ENCODE data around the gene TP53BP1. TPM values are rescaled to one million over a fixed set of nuclear protein-coding genes. Genes with fewer than 3 reads are reported as not detected.

The TP53BP1 gene
- total RNA-seq, 1 donor: 94.1 TPM

DNA sequence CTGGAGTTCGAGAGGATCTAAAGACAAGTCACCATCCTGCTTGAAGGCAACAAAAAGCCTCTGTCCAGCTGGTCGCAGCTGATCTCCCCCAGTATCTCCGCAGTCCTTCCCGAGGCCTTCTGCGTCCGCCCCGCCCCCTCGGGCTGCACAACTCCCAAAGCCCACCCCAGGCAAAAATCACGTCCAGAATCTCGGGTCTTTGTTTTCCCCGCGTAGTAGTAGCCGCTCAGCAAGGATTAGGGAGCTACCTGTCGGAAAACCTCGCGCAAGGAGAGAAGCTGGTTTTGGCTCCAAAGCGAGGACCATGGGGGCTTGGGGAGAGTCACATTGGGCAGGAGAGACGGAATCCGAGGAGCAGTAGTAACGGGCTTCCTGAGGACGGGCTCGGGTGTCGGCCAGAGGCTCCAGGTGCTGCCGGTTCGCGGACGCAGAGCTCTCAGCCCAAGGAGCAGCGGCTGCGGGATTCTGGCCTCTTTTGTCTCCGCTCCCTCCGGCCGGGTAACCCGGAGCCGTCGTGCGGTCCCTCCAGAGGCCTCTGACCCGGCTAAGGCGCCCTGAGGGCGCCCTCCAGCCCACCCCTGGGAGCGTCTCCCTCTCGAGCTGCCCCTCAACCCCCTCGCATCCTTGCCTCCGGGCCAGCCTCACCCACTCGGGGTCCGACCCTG, 122.5 kb downstream of the TP53BP1 start:
- H3K4me3 ChIP-seq (ENCODE audit: low read depth, low read length): peak overlapping the region; percentile 91
- TF ChIP-seq, protein P1, sequence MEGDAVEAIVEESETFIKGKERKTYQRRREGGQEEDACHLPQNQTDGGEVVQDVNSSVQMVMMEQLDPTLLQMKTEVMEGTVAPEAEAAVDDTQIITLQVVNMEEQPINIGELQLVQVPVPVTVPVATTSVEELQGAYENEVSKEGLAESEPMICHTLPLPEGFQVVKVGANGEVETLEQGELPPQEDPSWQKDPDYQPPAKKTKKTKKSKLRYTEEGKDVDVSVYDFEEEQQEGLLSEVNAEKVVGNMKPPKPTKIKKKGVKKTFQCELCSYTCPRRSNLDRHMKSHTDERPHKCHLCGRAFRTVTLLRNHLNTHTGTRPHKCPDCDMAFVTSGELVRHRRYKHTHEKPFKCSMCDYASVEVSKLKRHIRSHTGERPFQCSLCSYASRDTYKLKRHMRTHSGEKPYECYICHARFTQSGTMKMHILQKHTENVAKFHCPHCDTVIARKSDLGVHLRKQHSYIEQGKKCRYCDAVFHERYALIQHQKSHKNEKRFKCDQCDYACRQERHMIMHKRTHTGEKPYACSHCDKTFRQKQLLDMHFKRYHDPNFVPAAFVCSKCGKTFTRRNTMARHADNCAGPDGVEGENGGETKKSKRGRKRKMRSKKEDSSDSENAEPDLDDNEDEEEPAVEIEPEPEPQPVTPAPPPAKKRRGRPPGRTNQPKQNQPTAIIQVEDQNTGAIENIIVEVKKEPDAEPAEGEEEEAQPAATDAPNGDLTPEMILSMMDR (IDR thresholded peaks at IDR 0.05; ENCODE audit: insufficient read depth, low read depth, low read length): no peak
- peak; percentile 51 for DNase-seq (ENCODE audit: low read depth)

DNA sequence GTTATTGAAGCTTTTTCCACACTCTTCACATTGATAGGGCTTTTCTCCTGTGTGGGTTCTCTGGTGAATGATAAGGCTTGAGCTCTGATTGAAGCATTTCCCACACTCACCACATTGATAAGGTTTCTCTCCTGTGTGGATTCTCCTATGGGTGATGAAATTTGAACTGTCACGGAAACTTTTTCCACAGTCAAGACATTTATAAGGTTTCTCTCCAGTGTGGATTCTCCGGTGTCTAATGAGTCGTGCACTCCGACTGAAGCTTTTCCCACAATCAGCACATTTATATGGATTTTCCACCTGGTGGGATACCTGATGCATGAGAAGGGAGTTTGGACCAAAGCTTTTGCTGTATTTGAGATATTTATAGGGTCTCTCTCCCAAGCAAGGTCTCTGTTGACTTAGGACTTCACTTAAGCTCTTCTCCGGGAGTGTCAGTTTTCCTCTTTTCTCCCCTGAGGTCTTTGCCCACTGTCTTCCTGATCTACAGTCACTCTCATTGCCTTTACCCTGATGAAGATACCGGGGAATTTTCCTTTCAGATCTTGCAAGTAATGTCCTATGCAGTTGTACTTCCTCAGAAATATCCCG, 131.5 kb downstream of the TP53BP1 start:
- TF ChIP-seq, protein P1 (IDR thresholded peaks at IDR 0.05; ENCODE audit: insufficient read depth, low read depth, low read length): no peak
- DNase-seq (ENCODE audit: low read depth): no peak
- H3K4me3 ChIP-seq (ENCODE audit: low read depth, low read length): no peak overlapping the region

DNA sequence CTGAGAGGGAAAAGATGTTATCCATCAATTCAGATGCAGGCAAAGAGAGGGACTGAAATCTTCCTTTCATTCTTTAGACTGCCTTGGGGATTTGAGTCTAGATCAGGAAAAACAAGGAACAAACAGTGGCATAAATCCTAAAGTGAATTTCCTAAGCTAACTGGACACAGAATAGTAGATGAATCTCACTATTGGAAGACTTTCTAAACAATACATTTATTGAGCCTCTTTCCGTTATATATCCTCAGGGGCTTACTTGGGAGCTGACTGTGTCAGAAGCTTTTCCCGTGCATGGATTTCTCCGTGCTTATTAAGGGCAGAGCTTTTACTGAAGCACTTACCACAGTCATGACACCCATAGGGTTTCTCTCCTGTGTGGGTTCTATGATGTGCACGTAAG, 132.1 kb downstream of the TP53BP1 start:
- DNase-seq (ENCODE audit: low read depth): no peak
- H3K4me3 ChIP-seq (ENCODE audit: low read depth, low read length): no peak overlapping the region
- TF ChIP-seq, protein P1 (IDR thresholded peaks at IDR 0.05; ENCODE audit: insufficient read depth, low read depth, low read length): no peak

Other genes with a start within 250 kb of the TP53BP1 start
- not detected in 2 replicates for gene TGM5, start 226.2 kb downstream of the TP53BP1 start, total RNA-seq
- gene TGM7, start 190.9 kb downstream of the TP53BP1 start, total RNA-seq: not detected in 2 replicates
- 5.2 and 11.2 TPM in 2 replicates for gene LCMT2, start 162.6 kb downstream of the TP53BP1 start, total RNA-seq
- gene ZSCAN29, start 122.1 kb downstream of the TP53BP1 start, total RNA-seq: 26.3 and 37.0 TPM in 2 replicates
- gene TUBGCP4, start 122.1 kb downstream of the TP53BP1 start, total RNA-seq: 9.7 and 14.7 TPM in 2 replicates
- 60.9 and 65.7 TPM in 2 replicates for gene MAP1A, start 24.5 kb upstream of the TP53BP1 start, total RNA-seq
- 27.1 and 28.5 TPM in 2 replicates for gene PPIP5K1, start 97.1 kb upstream of the TP53BP1 start, total RNA-seq
- not detected in 2 replicates for gene CKMT1B, start 100.9 kb upstream of the TP53BP1 start, total RNA-seq
- gene STRC, start 125.6 kb upstream of the TP53BP1 start, total RNA-seq: not detected in 2 replicates
- 0.32 and 0.86 TPM in 2 replicates for gene CATSPER2, start 155.7 kb upstream of the TP53BP1 start, total RNA-seq
- not detected in 2 replicates for gene CKMT1A, start 200.7 kb upstream of the TP53BP1 start, total RNA-seq

Measured in fibroblast of villous mesenchyme (primary cell).